Measurements from ENCODE around the gene SYNE2.
A peak's percentile ranks its signal among the peaks of the same experiment; 100 is the strongest.

SYNE2 gene

DNA sequence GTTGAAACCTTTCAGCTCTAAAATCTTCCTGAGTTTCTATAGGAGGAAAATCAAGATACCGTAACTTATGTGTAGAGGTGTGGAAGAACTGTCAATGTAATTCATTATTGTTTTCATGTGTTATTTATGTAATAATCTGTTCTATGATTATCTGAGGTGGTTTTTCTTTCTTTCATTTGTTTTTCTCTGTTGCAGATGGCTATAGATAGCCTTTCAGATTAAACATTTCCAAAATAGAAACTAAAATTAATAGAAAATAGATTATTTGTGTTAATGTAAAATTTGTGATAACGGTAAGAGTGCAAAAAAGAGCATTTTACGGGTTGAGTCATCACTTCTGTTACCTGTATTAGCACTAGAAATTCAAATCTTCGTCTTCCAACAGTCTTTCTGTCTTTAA, 128.8 kb downstream of the SYNE2 start:
- DNase-seq (ENCODE audit: low read depth) = no peak
- TF ChIP-seq, protein P1, sequence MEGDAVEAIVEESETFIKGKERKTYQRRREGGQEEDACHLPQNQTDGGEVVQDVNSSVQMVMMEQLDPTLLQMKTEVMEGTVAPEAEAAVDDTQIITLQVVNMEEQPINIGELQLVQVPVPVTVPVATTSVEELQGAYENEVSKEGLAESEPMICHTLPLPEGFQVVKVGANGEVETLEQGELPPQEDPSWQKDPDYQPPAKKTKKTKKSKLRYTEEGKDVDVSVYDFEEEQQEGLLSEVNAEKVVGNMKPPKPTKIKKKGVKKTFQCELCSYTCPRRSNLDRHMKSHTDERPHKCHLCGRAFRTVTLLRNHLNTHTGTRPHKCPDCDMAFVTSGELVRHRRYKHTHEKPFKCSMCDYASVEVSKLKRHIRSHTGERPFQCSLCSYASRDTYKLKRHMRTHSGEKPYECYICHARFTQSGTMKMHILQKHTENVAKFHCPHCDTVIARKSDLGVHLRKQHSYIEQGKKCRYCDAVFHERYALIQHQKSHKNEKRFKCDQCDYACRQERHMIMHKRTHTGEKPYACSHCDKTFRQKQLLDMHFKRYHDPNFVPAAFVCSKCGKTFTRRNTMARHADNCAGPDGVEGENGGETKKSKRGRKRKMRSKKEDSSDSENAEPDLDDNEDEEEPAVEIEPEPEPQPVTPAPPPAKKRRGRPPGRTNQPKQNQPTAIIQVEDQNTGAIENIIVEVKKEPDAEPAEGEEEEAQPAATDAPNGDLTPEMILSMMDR (IDR thresholded peaks at IDR 0.05; ENCODE audit: control insufficient read depth, extremely low read depth, insufficient read depth) = no peak
- no peak overlapping the region for H3K4me3 ChIP-seq (ENCODE audit: low read depth, low read length)

DNA sequence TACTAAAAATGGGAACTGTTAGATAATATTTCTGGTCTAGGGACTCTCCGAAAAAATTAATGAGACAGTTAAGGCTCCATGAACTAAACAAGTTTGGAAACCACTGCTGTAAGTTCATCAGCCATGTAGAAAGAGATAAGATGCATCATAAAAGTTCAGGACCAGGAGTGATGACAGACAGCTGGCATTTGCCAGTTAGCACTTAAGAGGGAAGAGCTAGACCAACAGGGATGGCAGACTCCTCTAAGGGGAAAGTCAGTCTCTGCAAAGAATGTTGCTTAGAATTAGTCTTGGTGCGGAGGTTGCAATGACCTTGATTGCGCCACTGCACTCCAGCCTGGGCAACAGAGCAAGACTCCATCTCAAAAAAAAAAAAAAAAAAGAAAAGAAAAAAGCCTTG, 129.4 kb downstream of the SYNE2 start:
- TF ChIP-seq, protein P1 (IDR thresholded peaks at IDR 0.05; ENCODE audit: control insufficient read depth, extremely low read depth, insufficient read depth) = no peak
- H3K4me3 ChIP-seq (ENCODE audit: low read depth, low read length) = no peak overlapping the region
- no peak for DNase-seq (ENCODE audit: low read depth)

DNA sequence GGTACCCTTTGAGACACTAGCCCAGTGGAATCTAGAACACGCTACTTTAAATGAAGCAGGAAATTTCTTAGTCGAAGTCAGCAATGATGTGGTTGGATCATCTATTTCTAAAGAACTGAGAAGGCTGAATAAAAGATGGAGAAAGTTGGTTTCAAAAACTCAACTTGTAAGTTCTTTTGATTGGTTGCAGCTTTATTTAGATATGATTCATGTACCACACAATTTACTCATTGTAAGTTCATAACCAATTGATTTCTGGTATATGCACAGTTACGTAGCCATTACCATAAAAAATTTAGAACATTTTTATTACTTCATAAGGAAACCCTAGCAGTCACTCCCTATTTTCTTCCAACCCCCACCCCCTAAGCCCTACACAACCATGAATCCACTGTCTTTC, 129.8 kb downstream of the SYNE2 start:
- DNase-seq (ENCODE audit: low read depth) = no peak
- TF ChIP-seq, protein P1 (IDR thresholded peaks at IDR 0.05; ENCODE audit: control insufficient read depth, extremely low read depth, insufficient read depth) = no peak
- H3K4me3 ChIP-seq (ENCODE audit: low read depth, low read length) = no peak overlapping the region

DNA sequence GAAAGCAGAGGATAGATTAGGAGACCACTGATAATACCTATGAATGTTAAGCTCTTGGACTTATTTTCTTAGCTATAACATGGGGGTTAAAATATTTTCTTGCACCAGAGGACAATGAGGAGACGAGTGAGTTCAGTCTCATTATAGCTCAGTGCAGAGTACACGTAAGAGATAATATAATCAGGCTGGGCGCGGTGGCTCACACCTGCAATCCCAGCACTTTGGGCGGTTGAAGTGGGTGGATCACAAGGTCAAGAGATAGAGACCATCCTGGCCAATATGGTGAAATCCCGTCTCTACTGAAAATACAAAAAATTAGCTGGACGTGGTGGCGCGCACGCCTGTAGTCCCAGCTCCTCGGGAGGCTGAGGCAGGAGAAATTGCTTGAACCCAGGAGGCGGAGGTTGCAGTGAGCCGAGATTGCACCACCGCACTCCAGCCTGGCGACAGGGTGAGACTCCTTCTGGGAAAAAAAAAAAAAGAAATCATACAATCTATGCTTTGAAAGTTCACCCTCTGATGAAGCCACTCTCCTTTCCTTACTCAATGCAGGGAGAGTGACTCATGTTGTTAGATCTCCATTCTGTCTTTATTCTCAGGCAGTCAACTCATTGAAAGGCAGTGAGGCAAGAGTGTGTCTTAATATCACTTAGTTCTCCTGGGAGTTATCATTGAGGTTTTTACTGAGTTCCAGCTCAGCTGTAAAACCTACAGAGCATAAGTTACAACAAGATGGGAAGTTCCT, 134.2 kb downstream of the SYNE2 start:
- TF ChIP-seq, protein P1 (IDR thresholded peaks at IDR 0.05; ENCODE audit: control insufficient read depth, extremely low read depth, insufficient read depth) = no peak
- DNase-seq (ENCODE audit: low read depth) = no peak
- no peak overlapping the region for H3K4me3 ChIP-seq (ENCODE audit: low read depth, low read length)

DNA sequence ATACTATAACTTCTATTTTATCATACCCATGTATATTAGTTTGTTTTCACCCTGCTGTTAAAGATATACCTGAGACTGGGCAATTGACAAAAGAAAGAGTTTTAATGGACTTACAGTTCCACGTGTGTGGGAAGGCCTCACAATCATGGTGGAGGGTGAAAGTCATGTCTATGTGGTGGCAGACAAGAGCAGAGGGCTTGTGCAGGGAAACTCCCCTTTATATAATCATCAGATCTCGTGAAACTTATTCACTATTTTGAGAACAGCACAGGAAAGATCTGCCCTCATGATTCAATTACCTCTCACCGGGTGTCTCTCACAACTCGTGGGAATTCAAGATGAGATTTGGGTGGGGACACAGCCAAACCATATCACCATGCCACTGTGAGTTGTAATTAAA, 135.8 kb downstream of the SYNE2 start:
- DNase-seq (ENCODE audit: low read depth) = no peak

DNA sequence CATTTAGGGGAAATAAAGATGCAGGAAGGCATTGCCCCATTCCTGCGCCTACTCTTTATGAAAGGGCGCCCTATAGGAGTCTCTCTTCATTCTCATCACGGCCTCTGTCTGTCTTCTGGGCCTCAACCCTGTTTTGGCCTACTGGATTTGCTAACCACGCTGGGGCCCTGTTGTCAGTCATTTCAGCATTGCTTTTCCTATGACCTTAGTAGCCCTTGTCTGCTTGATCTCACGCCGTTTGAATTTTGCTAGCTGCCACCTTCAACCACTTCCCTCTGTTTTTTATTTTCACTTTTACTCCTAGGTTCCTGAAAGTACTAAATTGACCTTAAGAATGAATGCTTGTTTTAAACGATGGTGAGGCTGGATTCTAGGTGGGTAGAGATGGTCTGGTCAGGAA, 139.0 kb downstream of the SYNE2 start:
- TF ChIP-seq, protein P1 (IDR thresholded peaks at IDR 0.05; ENCODE audit: control insufficient read depth, extremely low read depth, insufficient read depth) = no peak
- no peak for DNase-seq (ENCODE audit: low read depth)
- H3K4me3 ChIP-seq (ENCODE audit: low read depth, low read length) = no peak overlapping the region

More for the DNA sequence above, 135.8 kb downstream of the SYNE2 start:
- H3K4me3 ChIP-seq (ENCODE audit: low read depth, low read length) = no peak overlapping the region
- TF ChIP-seq, protein P1 (IDR thresholded peaks at IDR 0.05; ENCODE audit: control insufficient read depth, extremely low read depth, insufficient read depth) = no peak

DNA sequence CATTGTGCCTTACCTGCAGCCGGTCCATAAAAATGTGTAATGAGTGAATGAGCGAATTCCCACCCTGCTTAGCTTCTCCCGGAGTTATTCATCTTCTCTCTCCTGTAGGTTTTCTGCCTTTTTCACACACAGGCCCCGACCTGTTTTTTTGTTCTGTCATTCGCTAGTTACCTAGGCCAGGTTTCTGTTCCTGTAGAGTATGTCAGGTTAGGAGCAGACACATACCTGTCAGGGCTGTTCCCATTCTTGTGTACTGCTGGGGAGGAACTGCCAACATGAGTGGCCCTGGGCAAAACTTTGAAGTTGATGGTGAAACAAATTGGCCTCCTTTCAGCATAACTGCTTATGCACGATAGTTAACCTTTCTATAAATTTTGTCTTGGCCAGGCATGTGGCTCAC, 140.1 kb downstream of the SYNE2 start:
- H3K4me3 ChIP-seq (ENCODE audit: low read depth, low read length) = no peak overlapping the region
- TF ChIP-seq, protein P1 (IDR thresholded peaks at IDR 0.05; ENCODE audit: control insufficient read depth, extremely low read depth, insufficient read depth) = no peak
- peak; percentile 15 for DNase-seq (ENCODE audit: low read depth)
